ENCODE measurements around the gene MT1B.
"Not testable (repeated sequence)": the region's sequence is repeated elsewhere in the genome, so short reads cannot be mapped to it uniquely, and the experiment has no call there.

Gene MT1B

DNA sequence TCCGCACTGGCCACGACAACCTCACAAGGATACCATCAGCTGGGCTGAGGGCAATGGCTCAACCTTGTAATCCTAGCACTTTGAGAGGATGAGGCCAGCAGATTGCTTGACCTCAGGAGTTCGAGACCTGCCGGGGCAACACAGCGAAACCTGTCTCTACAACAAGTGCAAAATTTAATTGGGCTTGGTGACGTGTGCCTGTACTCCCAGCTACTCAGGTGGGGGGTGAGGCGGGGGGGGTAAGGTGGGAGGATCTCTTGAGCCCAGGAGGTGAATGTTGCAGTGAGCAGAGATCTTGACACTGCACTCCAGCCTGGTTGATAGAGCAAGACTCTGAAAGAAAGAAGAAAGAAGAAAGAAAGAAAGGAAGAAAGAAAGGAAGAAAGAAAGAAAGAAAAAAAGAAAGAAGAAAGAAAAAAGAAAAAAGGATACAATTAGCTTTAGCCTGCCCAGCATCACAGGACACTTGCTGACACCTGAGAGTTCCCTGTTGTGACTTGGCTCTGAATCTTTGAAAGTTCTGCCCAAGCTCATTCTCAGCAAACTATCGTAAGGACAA, 31.3 kb upstream of the MT1B start:
- DNase-seq (ENCODE audit: low read depth), result no peak

GRCh38 chr16:56621665-56622445, 29.8 kb upstream of the MT1B start:
- not testable (repeated sequence) for DNase-seq (ENCODE audit: low read depth)

- not testable (repeated sequence) for DNase-seq (ENCODE audit: low read depth)
Measured at GRCh38 chr16:56623184-56623583, 28.5 kb upstream of the MT1B start.

GRCh38 chr16:56623637-56624036, 28.0 kb upstream of the MT1B start:
- no peak for DNase-seq (ENCODE audit: low read depth)

DNA sequence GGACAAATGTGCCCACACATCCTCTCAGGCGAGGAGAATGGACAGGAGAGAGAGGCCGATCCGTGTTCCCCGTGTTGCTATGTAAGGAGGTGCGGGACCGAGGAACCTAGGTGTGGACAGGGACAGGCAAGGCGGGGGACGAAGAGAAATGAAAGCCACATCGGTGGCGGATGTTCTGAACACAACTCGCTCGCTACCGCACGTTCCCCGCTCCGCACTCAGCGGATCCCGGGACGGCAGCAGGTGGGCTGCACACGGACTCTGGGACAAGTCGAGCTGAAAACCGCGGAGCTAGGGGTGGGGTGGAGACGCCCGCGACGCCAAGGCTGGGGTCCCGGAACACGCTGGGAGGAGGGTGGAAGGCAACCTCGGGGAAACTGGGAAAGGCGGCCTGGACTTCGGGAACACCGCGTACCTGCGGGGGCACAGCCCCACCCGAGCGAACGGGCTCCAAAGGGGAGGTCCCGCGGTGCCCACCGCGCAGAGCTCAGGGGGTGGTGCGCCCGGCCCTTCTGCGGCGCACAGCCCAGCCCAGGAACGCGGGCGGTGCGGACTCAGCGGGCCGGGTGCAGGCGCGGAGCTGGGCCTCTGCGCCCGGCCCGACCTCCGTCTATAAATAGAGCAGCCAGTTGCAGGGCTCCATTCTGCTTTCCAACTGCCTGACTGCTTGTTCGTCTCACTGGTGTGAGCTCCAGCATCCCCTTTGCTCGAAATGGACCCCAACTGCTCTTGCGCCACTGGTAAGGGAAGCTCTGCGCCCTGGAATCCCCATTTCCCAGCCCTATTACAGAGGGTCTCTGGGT, 26.3 kb upstream of the MT1B start, which contains the start of gene MT1E:
MT1E (plus strand) TSS at position 642 of the 803 bp plus-strand sequence; CDS start at position 713, 71 bp downstream.
- peak; percentile 52 for DNase-seq (ENCODE audit: low read depth)

GRCh38 chr16:56625943-56626654, 25.6 kb upstream of the MT1B start:
- DNase-seq (ENCODE audit: low read depth), result no peak

- no peak for DNase-seq (ENCODE audit: low read depth)
Measured at GRCh38 chr16:56626685-56627084, 25.0 kb upstream of the MT1B start.

- no peak for DNase-seq (ENCODE audit: low read depth)
Measured at GRCh38 chr16:56628486-56629350, 23.0 kb upstream of the MT1B start.

DNA sequence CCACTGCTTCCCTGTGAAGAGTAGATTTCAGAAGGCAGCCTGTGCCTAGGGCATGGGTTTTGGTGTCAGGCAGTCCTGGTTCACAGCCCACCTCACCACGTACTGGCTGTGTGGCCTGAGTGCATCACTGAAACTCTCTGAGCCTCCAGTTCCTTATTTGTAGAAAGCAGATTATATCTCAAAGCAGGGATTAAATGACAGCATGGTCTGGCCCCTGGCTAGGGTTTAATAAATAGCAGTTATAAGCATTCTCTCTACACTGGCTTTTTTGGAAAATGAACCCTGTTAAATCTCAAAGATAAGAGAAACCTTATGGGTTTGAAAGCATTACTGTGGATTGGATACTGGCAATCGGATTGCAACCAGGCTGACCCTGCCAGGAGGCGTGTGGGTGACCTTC, 22.2 kb upstream of the MT1B start:
- DNase-seq (ENCODE audit: low read depth), result no peak

GRCh38 chr16:56630134-56630533, 21.6 kb upstream of the MT1B start:
- no peak for DNase-seq (ENCODE audit: low read depth)

- no peak for DNase-seq (ENCODE audit: low read depth)
Measured at GRCh38 chr16:56631197-56631596, 20.5 kb upstream of the MT1B start.

DNA sequence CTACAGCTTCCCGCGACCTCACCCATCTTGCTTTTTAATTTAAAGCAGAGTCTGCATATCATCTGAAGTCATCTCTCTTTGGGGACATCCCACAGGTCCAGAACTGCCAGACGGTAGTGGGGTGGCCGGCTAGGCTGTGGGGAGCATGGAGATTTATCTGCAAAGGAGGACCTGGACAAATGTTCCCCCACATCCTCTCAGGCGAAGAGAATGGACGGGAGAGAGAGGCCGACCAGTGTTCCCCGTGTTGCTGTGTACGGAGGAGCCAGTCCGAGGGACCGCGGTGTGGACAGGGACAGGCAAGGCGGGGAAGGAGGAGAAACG, 19.9 kb upstream of the MT1B start:
- DNase-seq (ENCODE audit: low read depth), result no peak

GRCh38 chr16:56632156-56632847, 19.4 kb upstream of the MT1B start, which contains the start of gene MT1M:
Gene MT1M, plus strand, starts transcription at chr16:56632659. Its CDS starts 73 bp downstream, at chr16:56632732.
- DNase-seq (ENCODE audit: low read depth), result no peak

- DNase-seq (ENCODE audit: low read depth), result no peak
Measured at GRCh38 chr16:56632848-56633365, 18.8 kb upstream of the MT1B start.

- DNase-seq (ENCODE audit: low read depth), result no peak
Measured at GRCh38 chr16:56633535-56633934, 18.2 kb upstream of the MT1B start.

GRCh38 chr16:56634715-56635440, 16.8 kb upstream of the MT1B start:
- DNase-seq (ENCODE audit: low read depth), result no peak

GRCh38 chr16:56635441-56635967, 16.2 kb upstream of the MT1B start:
- DNase-seq (ENCODE audit: low read depth), result no peak

- DNase-seq (ENCODE audit: low read depth), result no peak
Measured at GRCh38 chr16:56636616-56637413, 14.9 kb upstream of the MT1B start.

Data from stimulated activated CD8-positive, alpha-beta memory T cell treated with anti-CD3 and anti-CD28 coated beads, Interleukin-15, amount 100 ng/mL, for 24 hours (primary cell).